Esophagus squamous epithelium (tissue), 4 donors: ENCODE measurements around the gene NR2F1-AS1.

Experiments
- CTCF ChIP-seq, 6 experiments: fragments of 450-650 bp in 4 of 6; fragments of 200-600 bp in 2 of 6; sonication (generic) in 2 of 6; IDR thresholded peaks; one replicate each; pipeline ENCODE4 v1.5.1; 2016 to 2019; ENCODE audit warnings: antibody characterized with exemption in 6 of 6, mild to moderate bottlenecking in 4 of 6, moderate library complexity in 4 of 6
- POLR2A ChIP-seq, 4 donors: fragments of 450-650 bp; IDR thresholded peaks; one replicate each; pipeline ENCODE4 v1.6.1; 2017; ENCODE audit warnings: antibody characterized with exemption in 4 of 4, mild to moderate bottlenecking in 4 of 4, moderate library complexity in 3 of 4

GRCh38 chr5:93595420-93596147 is 14.6 kb upstream of the NR2F1-AS1 start:
- TF ChIP-seq CTCF (IDR thresholded peaks at IDR 0.05), result no peak
- TF ChIP-seq POLR2A (IDR thresholded peaks at IDR 0.05), result no peak
